Activated CD4-positive, alpha-beta T cell treated with anti-CD3 and anti-CD28 coated beads, Interleukin-2, amount 50 U/mL, for 24 hours (primary cell): ENCODE measurements around the gene MSRB1.
A peak's percentile ranks its signal among the peaks of the same experiment; 100 is the strongest.

Experiments
- DNase-seq, 2 donors: peaks; one replicate each; pipeline ENCODE4 v3.0.0-alpha.2; 2020; ENCODE audit warnings: low read depth in 1 of 2, low spot score in 1 of 2

MSRB1 gene

GRCh38 chr16:1942810-1943726, at the start of gene MSRB1:
Gene MSRB1 (minus strand): TSS chr16:1943199. CDS start chr16:1943156, 43 bp downstream.
- DNase-seq = peak; percentile 97 to 99

GRCh38 chr16:1991948-1992703, 49.1 kb upstream of the MSRB1 start:
- peak; percentile 94 to 97 for DNase-seq

- DNase-seq = no peak
These were observed 48.6 kb upstream of the MSRB1 start for GRCh38 chr16:1991588-1991947.

- DNase-seq = no peak
These were observed 48.1 kb upstream of the MSRB1 start for GRCh38 chr16:1991135-1991551.

- DNase-seq = no peak
These were observed 47.5 kb upstream of the MSRB1 start for GRCh38 chr16:1990351-1991134.

- DNase-seq = no peak
These were observed 47.0 kb upstream of the MSRB1 start for GRCh38 chr16:1990101-1990350.

- no peak for DNase-seq
These were observed 46.5 kb upstream of the MSRB1 start, which contains the start of gene SYNGR3 for GRCh38 chr16:1989209-1990100. Gene SYNGR3 (plus strand): TSS chr16:1989970. CDS start chr16:1990103, 133 bp downstream.

- DNase-seq = no peak
These were observed 44.2 kb upstream of the MSRB1 start for GRCh38 chr16:1987198-1987597.

- no peak for DNase-seq
These were observed 42.6 kb upstream of the MSRB1 start for GRCh38 chr16:1985466-1986150.

- no peak for DNase-seq
These were observed 41.6 kb upstream of the MSRB1 start for GRCh38 chr16:1984347-1985225.

- no peak for DNase-seq
These were observed 40.7 kb upstream of the MSRB1 start, which contains the start of gene GFER for GRCh38 chr16:1983544-1984346. Gene GFER (plus strand): TSS chr16:1984193. CDS start chr16:1984219, 26 bp downstream.

GRCh38 chr16:1982991-1983543, 40.1 kb upstream of the MSRB1 start:
- DNase-seq = no peak

GRCh38 chr16:1982013-1982433, 39.0 kb upstream of the MSRB1 start:
- no peak for DNase-seq

- DNase-seq = no peak
These were observed 38.4 kb upstream of the MSRB1 start, which contains the start of gene NOXO1 for GRCh38 chr16:1981398-1981836. Gene NOXO1 (minus strand): TSS chr16:1981469. CDS start chr16:1981179, 290 bp downstream.

GRCh38 chr16:1980770-1981087, 37.7 kb upstream of the MSRB1 start:
- no peak for DNase-seq

GRCh38 chr16:1980030-1980769, 37.2 kb upstream of the MSRB1 start:
- no peak for DNase-seq
